GM12878 (cell line): Measurements from ENCODE around the gene CEACAM21. TPM values are rescaled to one million over a fixed set of nuclear protein-coding genes. Genes with fewer than 3 reads are reported as not detected.

Experiments used
- ATAC-seq: fragments of 200-7000 bp; cut with Tn5 transposase; 3 replicates; pipeline ENCODE4 v1.9.1; 2020; ENCODE audit warnings: mild to moderate bottlenecking, moderate library complexity
- BruUV-seq: library from RNA; stranded (reverse); fragments of 400-500 nt; replicated peaks from 2 replicates; lab custom pipeline; 2021; lab: Mats Ljungman, UMichigan
- CTCF ChIA-PET: fragments of 300-600 bp; sonication (Branson Sonifier 250); formaldehyde crosslinking; extraction: SDS; loops from one replicate; lab custom pipeline; 2021; ENCODE audit warnings: inconsistent platforms; lab: Yijun Ruan, JAX
- POLR2A ChIA-PET: fragments of 350-600 bp; formaldehyde crosslinking; extraction: SDS; loops from one replicate; lab custom pipeline; 2021; ENCODE audit warnings: inconsistent platforms; lab: Charles Lee
- RAD21 ChIA-PET: fragments of 300-600 bp; sonication (Branson Sonifier 250); formaldehyde crosslinking; loops from one replicate; lab custom pipeline; 2023; ENCODE audit warnings: antibody characterized with exemption; ENCODE audit not compliant: unreplicated experiment; lab: Charles Lee
- SMC1A ChIA-PET: fragments of 300-600 bp; sonication (Branson Sonifier 250); formaldehyde crosslinking; loops from one replicate; lab custom pipeline; 2023; ENCODE audit not compliant: unreplicated experiment, uncharacterized antibody; lab: Charles Lee
- DNase-seq: peaks from one replicate; pipeline ENCODE4 v3.0.0-alpha.2; 2011; ENCODE audit warnings: low read depth, low spot score
- FAIRE-seq: peaks from 3 replicates; lab custom pipeline; 2011; peaks lifted over from hg19 to GRCh38; lab: Jason Lieb, UNC
- H2AFZ ChIP-seq: 2 replicates; pipeline ENCODE4 v1.6.0; 2011; ENCODE audit warnings: low read depth, low read length, control low read depth; ENCODE audit not compliant: control insufficient read depth
- H3K27ac ChIP-seq: 2 replicates; pipeline ENCODE4 v1.5.1; 2011; ENCODE audit warnings: control low read depth; ENCODE audit not compliant: control insufficient read depth, insufficient read depth
- H3K27me3 ChIP-seq, 2 experiments: replicated peaks in 1 of 2; 2 replicates each; pipeline versions ENCODE4 v1.6.0 to v1.6.1; 2011; ENCODE audit warnings: low read length in 1 of 2; ENCODE audit not compliant: control insufficient read depth in 2 of 2, insufficient read depth in 2 of 2
- H3K36me3 ChIP-seq, 2 experiments: 2 replicates each; pipeline ENCODE4 v1.5.1; 2011; ENCODE audit warnings: low read length in 1 of 2; ENCODE audit not compliant: control insufficient read depth in 2 of 2, insufficient read depth in 2 of 2
- H3K4me1 ChIP-seq: 2 replicates; pipeline ENCODE4 v1.6.1; 2011; ENCODE audit warnings: mild to moderate bottlenecking, low read length, moderate library complexity, mixed read lengths; ENCODE audit not compliant: control insufficient read depth, insufficient read depth
- H3K4me2 ChIP-seq: 2 replicates; pipeline ENCODE4 v1.6.0; 2011; ENCODE audit warnings: control low read depth; ENCODE audit not compliant: control insufficient read depth, insufficient read depth
- H3K4me3 ChIP-seq: fragments of 200-600 bp; sonication (generic); 2 replicates; pipeline ENCODE4 v1.5.1; 2016
- H3K79me2 ChIP-seq: 2 replicates; pipeline ENCODE4 v1.6.0; 2011; ENCODE audit warnings: low read length; ENCODE audit not compliant: control insufficient read depth, insufficient read depth
- H3K9ac ChIP-seq: 2 replicates; pipeline ENCODE4 v1.8.0; 2011; ENCODE audit warnings: low read length, control low read depth, mixed read lengths; ENCODE audit not compliant: control insufficient read depth, insufficient read depth
- H3K9me3 ChIP-seq: replicated peaks from 3 replicates; pipeline ENCODE4 v1.5.1; 2011; ENCODE audit warnings: mild to moderate bottlenecking, low read length; ENCODE audit not compliant: control insufficient read depth, insufficient read depth
- H4K20me1 ChIP-seq: 2 replicates; pipeline ENCODE4 v1.6.0; 2011; ENCODE audit not compliant: control insufficient read depth, insufficient read depth
- BACH1 ChIP-seq: fragments of 450-650 bp; IDR thresholded peaks from 2 replicates; pipeline ENCODE4 v1.6.1; 2017; ENCODE audit warnings: mild to moderate bottlenecking, borderline replicate concordance
- BCL3 ChIP-seq: IDR thresholded peaks from 2 replicates; pipeline ENCODE4 v1.6.1; 2011; ENCODE audit warnings: borderline replicate concordance, low read depth, mild to moderate bottlenecking, moderate library complexity, low read length; ENCODE audit not compliant: insufficient read depth, poor library complexity, severe bottlenecking
- E4F1 ChIP-seq: fragments of 450-650 bp; IDR thresholded peaks from 2 replicates; pipeline ENCODE4 v1.6.1; 2018; ENCODE audit warnings: borderline replicate concordance, mild to moderate bottlenecking; ENCODE audit not compliant: partially characterized antibody
- HDGF ChIP-seq: fragments of 450-650 bp; IDR thresholded peaks from 2 replicates; pipeline ENCODE4 v1.6.1; 2016; ENCODE audit warnings: antibody characterized with exemption
- IRF4 ChIP-seq: IDR thresholded peaks from 2 replicates; pipeline ENCODE4 v1.6.1; 2011; ENCODE audit warnings: low read depth, low read length
- MYC ChIP-seq: IDR thresholded peaks from 2 replicates; pipeline ENCODE4 v1.6.1; 2011; ENCODE audit warnings: mild to moderate bottlenecking, low read length, moderate library complexity, inconsistent platforms; ENCODE audit not compliant: insufficient read depth, insufficient replicate concordance, insufficient read length, severe bottlenecking
- NFYA ChIP-seq: IDR thresholded peaks from 2 replicates; pipeline ENCODE4 v1.6.1; 2011; ENCODE audit warnings: low read depth, mild to moderate bottlenecking, low read length, improper control_type of control experiment, borderline replicate concordance
- POLR2AphosphoS2 ChIP-seq: IDR thresholded peaks from 2 replicates; pipeline ENCODE4 v1.6.1; 2011; ENCODE audit warnings: low read depth, mild to moderate bottlenecking, low read length, improper control_type of control experiment, moderate library complexity
- RCOR1 ChIP-seq: conservative IDR thresholded peaks from 2 replicates; pipeline ENCODE4 v1.6.1; 2012; ENCODE audit warnings: low read depth, low read length, improper control_type of control experiment
- RELB ChIP-seq: fragments of 450-650 bp; IDR thresholded peaks from 2 replicates; pipeline ENCODE4 v1.6.1; 2017; ENCODE audit warnings: low read depth, mild to moderate bottlenecking, moderate library complexity
- SP1 ChIP-seq: IDR thresholded peaks from one replicate; pipeline ENCODE4 v1.6.1; 2011; ENCODE audit warnings: low read depth, low read length
- STAT3 ChIP-seq: IDR thresholded peaks from 2 replicates; pipeline ENCODE4 v1.6.1; 2011; ENCODE audit warnings: low read depth, low read length, improper control_type of control experiment
- SUZ12 ChIP-seq: fragments of 200-600 bp; sonication (generic); IDR thresholded peaks from one replicate; pipeline ENCODE4 v1.6.1; 2018; ENCODE audit warnings: antibody characterized with exemption, mild to moderate bottlenecking; ENCODE audit not compliant: unreplicated experiment
- ZBTB4 ChIP-seq: fragments of 450-650 bp; formaldehyde crosslinking; IDR thresholded peaks from 2 replicates; pipeline ENCODE4 v1.4.0; 2022; ENCODE audit warnings: mild to moderate bottlenecking, moderate library complexity
- WGBS: methylation state at CpG from one replicate; pipeline ENCODE4 v1.1.6; 2016; ENCODE audit warnings: low lambda C conversion rate; ENCODE audit not compliant: insufficient replicate concordance, insufficient coverage; ENCODE audit errors: missing lambda C conversion rate; 5-methylcytosine and 5-hydroxymethylcytosine counted together
- in situ Hi-C: fragments of 300-500 bp; cut with MboI; formaldehyde crosslinking; loops from 9 replicates; pipeline ENCODE4 v1.14.3; 2018; ENCODE audit warnings: mixed read lengths
- intact Hi-C: fragments of 100-400 bp; cut with micrococcal nuclease; formaldehyde crosslinking; loops from one replicate; pipeline ENCODE4 v1.14.2; 2022; ENCODE audit not compliant: unreplicated experiment
- polyA plus RNA-seq, 11 experiments: library from polyadenylated mRNA; depleted of rRNA in 4 of 11; unstranded in 6 of 11; stranded (reverse) in 5 of 11; fragments of >200 nt; fragmentation: Nextera tagmentation in 4 of 11; fragmentation: Illumina TruSeq in 1 of 11; extraction: Ambion mirVana in 4 of 11; extraction: Trizol in 1 of 11; gene quantifications; 1 replicate in 1 of 11; 2 replicates in 10 of 11; pipeline versions ENCODE4 v1.2.1 to v1.2.3, GENCODE V29; 2011 to 2016; ENCODE audit warnings: inconsistent platforms in 2 of 11, missing spikeins in 2 of 11, low read depth in 1 of 11
- total RNA-seq, 4 experiments: library from RNA; depleted of rRNA in 3 of 4; stranded (reverse); fragments of >200 nt in 3 of 4; fragmentation: Illumina TruSeq in 1 of 4; extraction: Trizol in 1 of 4; gene quantifications; 2 replicates each; pipeline versions ENCODE4 v1.2.1 to v1.2.3, GENCODE V29; 2013 to 2021

Gene CEACAM21
- total and polyA plus RNA-seq, 10 of the 15 experiments (the other 5 are each of a cell fraction or from before 2014, with no cell fraction given) = 0.87 to 13.6 (median 8.1) TPM

GRCh38 chr19:41587838-41588210 is 11.9 kb downstream of the CEACAM21 start:
- Histone ChIP-seq H3K4me2 (no peak overlapping the region), H3K27ac (no peak overlapping the region), H3K9me3 (no peaks in the 10 kb centered on the region), H3K79me2 (no peaks in the 10 kb centered on the region), H3K9ac (no peak overlapping the region), H3K36me3 (no peaks in the 10 kb centered on the region), H2AFZ (no peak overlapping the region), H3K4me3 (no peak overlapping the region), H4K20me1 (no peaks in the 10 kb centered on the region; the same call in 1 of the 2 replicates), H3K27me3 (no peaks in the 10 kb centered on the region), H3K4me1 (no peaks in the 10 kb centered on the region)
- WGBS = 35% methylated on average over 4 of the region's 4 CpGs
- intact Hi-C loops = no loop called here
- in situ Hi-C loops = no loop called here
- BruUV-seq = no TSS peak
- SMC1A ChIA-PET = no interaction called here
- TF ChIP-seq E4F1 (no peak), NFYA (no peak), IRF4 (no peak), RELB (no peak), ZBTB4 (CRISPR knock-in tag) (no peak), RCOR1 (no peak), MYC (no peak), BACH1 (no peak), HDGF (no peak), SP1 (no peak), POLR2AphosphoS2 (no peak), SUZ12 (no peak), BCL3 (no peak), STAT3 (no peak)
- RAD21 ChIA-PET = no interaction called here
- CTCF ChIA-PET = interaction anchor here (2.0 kb wide), 1 partner anchor 10 kb away, joined by 14 read pairs; no protein-coding TSS in a partner anchor
- POLR2A ChIA-PET = no interaction called here
- no peak for ATAC-seq
- no peak for DNase-seq
- FAIRE-seq = peak; percentile 13
